Right lobe of liver (tissue), 6 donors: ENCODE measurements around the gene FAM83B. TPM values are rescaled to one million over a fixed set of nuclear protein-coding genes. Genes with fewer than 3 reads are reported as not detected.
"Not testable (repeated sequence)": the region's sequence is repeated elsewhere in the genome, so short reads cannot be mapped to it uniquely, and the experiment has no call there.

Experiments used
- ATAC-seq, 4 donors: fragments of 200-7000 bp; cut with Tn5 transposase; one replicate each; pipeline ENCODE4 v1.9.1; 2020; ENCODE audit warnings: mild to moderate bottlenecking in 4 of 4, moderate library complexity in 4 of 4
- DNase-seq, 3 donors: peaks; one replicate each; pipeline ENCODE4 v3.0.0-alpha.2; 2020
- H3K27ac ChIP-seq, 3 donors: fragments of 200-600 bp; one replicate each; pipeline ENCODE4 v1.8.0; 2022
- H3K27me3 ChIP-seq, 2 donors: fragments of 200-600 bp; one replicate each; pipeline ENCODE4 v1.8.0; 2022
- H3K36me3 ChIP-seq, 4 donors: fragments of 200-600 bp; sonication (generic) in 1 of 4; one replicate each; pipeline versions ENCODE4 v1.5.1 to v1.8.0; 2017 to 2022; ENCODE audit warnings: control low read depth in 1 of 4
- H3K4me1 ChIP-seq, 4 donors: fragments of 200-600 bp; sonication (generic) in 1 of 4; one replicate each; pipeline versions ENCODE4 v1.5.1 to v1.8.0; 2017 to 2022; ENCODE audit warnings: control low read depth in 1 of 4
- H3K4me3 ChIP-seq, 3 donors: fragments of 200-600 bp; one replicate each; pipeline ENCODE4 v1.8.0; 2022
- H3K9me3 ChIP-seq, 4 donors: fragments of 200-600 bp; sonication (generic) in 1 of 4; one replicate each; pipeline versions ENCODE4 v1.5.1 to v1.8.0; 2017 to 2022; ENCODE audit warnings: control low read depth in 1 of 4
- CTCF ChIP-seq, 4 donors: fragments of 200-600 bp in 3 of 4; fragments of 450-650 bp in 1 of 4; IDR thresholded peaks; one replicate each; pipeline versions ENCODE4 v1.5.1 to v1.8.0; 2016 to 2022; ENCODE audit warnings: antibody characterized with exemption in 4 of 4, mild to moderate bottlenecking in 2 of 4
- POLR2A ChIP-seq: fragments of 450-650 bp; IDR thresholded peaks from one replicate; pipeline ENCODE4 v1.6.1; 2017; ENCODE audit warnings: antibody characterized with exemption, mild to moderate bottlenecking
- WGBS: methylation state at CpG from one replicate; pipeline ENCODE4 v1.1.6; 2018; ENCODE audit warnings: low coverage, low lambda C conversion rate; ENCODE audit not compliant: insufficient coverage; ENCODE audit errors: missing lambda C conversion rate; 5-methylcytosine and 5-hydroxymethylcytosine counted together
- intact Hi-C, 2 donors: fragments of 100-400 bp; cut with DNase I; formaldehyde crosslinking; loops; one replicate each; pipeline versions ENCODE4 v1.11.2 to v1.14.1; 2022
- total RNA-seq, 6 experiments: library from RNA; depleted of rRNA in 2 of 6; stranded (reverse); fragments of >200 nt in 2 of 6; fragmentation: NEBNext Ultra II Directional in 3 of 6; extraction: Animal tissue kit (Norgen Biotek cat#: 25700) in 3 of 6; gene quantifications; one replicate each; pipeline versions ENCODE4 v1.1.0 to v1.2.4, GENCODE V29; 2016 to 2023
- donor health status: DM: no; HTN: yes; CAD: no.
- donor health status: DM: no; HTN: no; CAD: no.
- donor health status: DM: no; HTN: no; CAD: no.
- donor health status: DM: no; HTN: yes; CAD: no.
- donor health status: DM: no; HTN: yes; CAD: no.

FAM83B gene
- total RNA-seq, 6 experiments from 2014 or later: 0.07 to 0.55 (median 0.18) TPM

GRCh38 chr6:54813892-54814291, 32.7 kb upstream of the FAM83B start:
- Histone ChIP-seq H3K36me3 (no peaks in the 10 kb centered on the region), H3K27ac (no peak overlapping the region), H3K9me3 (no peaks in the 10 kb centered on the region), H3K4me3 (no peak overlapping the region), H3K27me3 (no peaks in the 10 kb centered on the region), H3K4me1 (no peaks in the 10 kb centered on the region)
- TF ChIP-seq CTCF (IDR thresholded peaks at IDR 0.05) (no peak), POLR2A (no peak)
- 54% methylated on average over 3 of the region's 3 CpGs for WGBS
- ATAC-seq (no peak), DNase-seq (no peak)
- intact Hi-C loops: no loop called here

- Histone ChIP-seq H3K4me1 (no peaks in the 10 kb centered on the region), H3K27ac (no peak overlapping the region), H3K4me3 (no peak overlapping the region), H3K9me3 (no peaks in the 10 kb centered on the region), H3K36me3 (no peaks in the 10 kb centered on the region), H3K27me3 (no peaks in the 10 kb centered on the region)
- no peak for ATAC-seq
- 64% methylated on average over 2 of the region's 2 CpGs for WGBS
- DNase-seq: no peak
- intact Hi-C loops: no loop called here
- TF ChIP-seq POLR2A (no peak), CTCF (IDR thresholded peaks at IDR 0.05) (no peak)
These were observed 29.3 kb upstream of the FAM83B start for GRCh38 chr6:54817236-54817635.

- WGBS: 58% methylated on average over 2 of the region's 2 CpGs
These were observed 28.7 kb upstream of the FAM83B start for GRCh38 chr6:54817834-54818233.

GRCh38 chr6:54824225-54824624, 22.3 kb upstream of the FAM83B start:
- intact Hi-C loops, H3K36me3 ChIP-seq, H3K4me3 ChIP-seq, H3K27me3 ChIP-seq, ATAC-seq, H3K9me3 ChIP-seq, H3K27ac ChIP-seq, H3K4me1 ChIP-seq, DNase-seq: not testable (repeated sequence)
- 30% methylated on average over 2 of the region's 6 CpGs for WGBS

More at GRCh38 chr6:54817834-54818233, 28.7 kb upstream of the FAM83B start:
- Histone ChIP-seq H3K27ac (no peak overlapping the region), H3K9me3 (no peaks in the 10 kb centered on the region), H3K36me3 (no peaks in the 10 kb centered on the region), H3K27me3 (no peaks in the 10 kb centered on the region), H3K4me1 (no peaks in the 10 kb centered on the region), H3K4me3 (no peak overlapping the region)
- DNase-seq: no peak
- intact Hi-C loops: no loop called here
- no peak for ATAC-seq
- TF ChIP-seq CTCF (IDR thresholded peaks at IDR 0.05): no peak
- TF ChIP-seq POLR2A: no peak

GRCh38 chr6:54827010-54827409, 19.6 kb upstream of the FAM83B start:
- intact Hi-C loops: no loop called here
- H3K27ac ChIP-seq: no peak overlapping the region
- no peak overlapping the region for H3K4me3 ChIP-seq
- no peaks in the 10 kb centered on the region for H3K36me3 ChIP-seq
- no peaks in the 10 kb centered on the region for H3K4me1 ChIP-seq
- ATAC-seq (no peak), DNase-seq (no peak)
- TF ChIP-seq POLR2A (no peak), CTCF (IDR thresholded peaks at IDR 0.05) (no peak)
- H3K27me3 ChIP-seq: no peaks in the 10 kb centered on the region
- WGBS: 10% methylated on average over 2 of the region's 2 CpGs
- no peaks in the 10 kb centered on the region for H3K9me3 ChIP-seq
